ENCODE data around the gene LRRN2.

GRCh38 chr1:204735042-204735441, 49.5 kb upstream of the LRRN2 start:
- TF ChIP-seq, protein P1, sequence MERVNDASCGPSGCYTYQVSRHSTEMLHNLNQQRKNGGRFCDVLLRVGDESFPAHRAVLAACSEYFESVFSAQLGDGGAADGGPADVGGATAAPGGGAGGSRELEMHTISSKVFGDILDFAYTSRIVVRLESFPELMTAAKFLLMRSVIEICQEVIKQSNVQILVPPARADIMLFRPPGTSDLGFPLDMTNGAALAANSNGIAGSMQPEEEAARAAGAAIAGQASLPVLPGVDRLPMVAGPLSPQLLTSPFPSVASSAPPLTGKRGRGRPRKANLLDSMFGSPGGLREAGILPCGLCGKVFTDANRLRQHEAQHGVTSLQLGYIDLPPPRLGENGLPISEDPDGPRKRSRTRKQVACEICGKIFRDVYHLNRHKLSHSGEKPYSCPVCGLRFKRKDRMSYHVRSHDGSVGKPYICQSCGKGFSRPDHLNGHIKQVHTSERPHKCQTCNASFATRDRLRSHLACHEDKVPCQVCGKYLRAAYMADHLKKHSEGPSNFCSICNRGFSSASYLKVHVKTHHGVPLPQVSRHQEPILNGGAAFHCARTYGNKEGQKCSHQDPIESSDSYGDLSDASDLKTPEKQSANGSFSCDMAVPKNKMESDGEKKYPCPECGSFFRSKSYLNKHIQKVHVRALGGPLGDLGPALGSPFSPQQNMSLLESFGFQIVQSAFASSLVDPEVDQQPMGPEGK (CRISPR knock-in tag; IDR thresholded peaks at IDR 0.05; ENCODE audit: borderline replicate concordance), result no peak
- TF ChIP-seq CSDC2 (CRISPR knock-in tag; IDR thresholded peaks at IDR 0.05), result no peak
- TF ChIP-seq RARB (CRISPR knock-in tag; IDR thresholded peaks at IDR 0.05), result no peak
- TF ChIP-seq ESRRG (CRISPR knock-in tag; IDR thresholded peaks at IDR 0.05), result no peak

Measured in SK-N-SH treated with all-trans-retinoic acid at 6 μM for 48 hours (cell line).